CD14-positive monocyte (primary cell): ENCODE results near the gene IRS2. TPM values are rescaled to one million over a fixed set of nuclear protein-coding genes. Genes with fewer than 3 reads are reported as not detected.

Experiments
- DNase-seq, 3 donors: peaks; one replicate each; pipeline ENCODE4 v3.0.0-alpha.2; 2011 to 2022
- H2AFZ ChIP-seq: 2 replicates; pipeline ENCODE4 v1.6.0; 2012; ENCODE audit warnings: mild to moderate bottlenecking, low read depth, low read length, inconsistent platforms; ENCODE audit not compliant: insufficient read depth, poor library complexity, severe bottlenecking
- H3K27ac ChIP-seq, 2 donors: 1 replicate in 1 of 2; 2 replicates in 1 of 2; pipeline ENCODE4 v1.5.1; 2012 to 2013; ENCODE audit warnings: low read length in 2 of 2, control low read depth in 1 of 2, inconsistent platforms in 1 of 2, low read depth in 1 of 2, mild to moderate bottlenecking in 1 of 2
- H3K27me3 ChIP-seq, 2 donors: one replicate each; pipeline versions ENCODE4 v1.6.0 to v1.6.1; 2011 to 2013; ENCODE audit warnings: low read length in 2 of 2; ENCODE audit not compliant: control insufficient read depth in 2 of 2, insufficient read depth in 2 of 2
- H3K36me3 ChIP-seq, 2 donors: replicated peaks in 1 of 2; 1 replicate in 1 of 2; 2 replicates in 1 of 2; pipeline versions ENCODE4 v1.5.1 to v1.6.1; 2012 to 2013; ENCODE audit warnings: low read length in 2 of 2, control low read depth in 1 of 2, inconsistent platforms in 1 of 2, mild to moderate bottlenecking in 1 of 2; ENCODE audit not compliant: insufficient read depth in 2 of 2, control insufficient read depth in 1 of 2
- H3K4me1 ChIP-seq, 2 donors: 1 replicate in 1 of 2; 2 replicates in 1 of 2; pipeline versions ENCODE4 v1.5.1 to v1.6.1; 2012 to 2013; ENCODE audit warnings: low read length in 2 of 2, control low read depth in 1 of 2, inconsistent platforms in 1 of 2, mild to moderate bottlenecking in 1 of 2, moderate library complexity in 1 of 2; ENCODE audit not compliant: insufficient read depth in 2 of 2, control insufficient read depth in 1 of 2
- H3K4me2 ChIP-seq: replicated peaks from 2 replicates; pipeline ENCODE3; 2012; ENCODE audit warnings: low read length, moderate library complexity, mild to moderate bottlenecking; ENCODE audit not compliant: poor library complexity, severe bottlenecking; ENCODE audit errors: extremely low read depth
- H3K4me3 ChIP-seq, 3 experiments: fragments of 200-600 bp in 1 of 3; sonication (generic) in 1 of 3; replicated peaks in 1 of 3; 1 replicate in 2 of 3; 2 replicates in 1 of 3; pipeline ENCODE4 v1.5.1; 2011 to 2013; ENCODE audit warnings: low read length in 3 of 3, mild to moderate bottlenecking in 3 of 3, control low read depth in 2 of 3, low read depth in 2 of 3, inconsistent platforms in 1 of 3, moderate library complexity in 1 of 3
- H3K79me2 ChIP-seq: 2 replicates; pipeline ENCODE4 v1.6.0; 2012; ENCODE audit warnings: mild to moderate bottlenecking, control low read depth, inconsistent platforms, low read length, moderate library complexity; ENCODE audit not compliant: insufficient read depth
- H3K9ac ChIP-seq: 2 replicates; pipeline ENCODE4 v1.6.0; 2017; ENCODE audit warnings: low read length, mild to moderate bottlenecking; ENCODE audit not compliant: insufficient read depth, poor library complexity, severe bottlenecking
- H3K9me3 ChIP-seq, 2 donors: replicated peaks in 1 of 2; 1 replicate in 1 of 2; 2 replicates in 1 of 2; pipeline versions ENCODE4 v1.5.1 to v1.6.1; 2012 to 2013; ENCODE audit warnings: low read length in 2 of 2, control low read depth in 1 of 2; ENCODE audit not compliant: control insufficient read depth in 1 of 2, insufficient read depth in 1 of 2
- H4K20me1 ChIP-seq: 2 replicates; pipeline ENCODE4 v1.6.0; 2012; ENCODE audit warnings: mild to moderate bottlenecking, low read length, control low read depth, moderate library complexity; ENCODE audit not compliant: insufficient read depth
- H3K27ac Mint-ChIP-seq, 7 donors: one replicate each; pipeline ENCODE4 v1.8.0; 2020; ENCODE audit warnings: mild to moderate bottlenecking in 7 of 7, mixed read lengths in 7 of 7, moderate library complexity in 6 of 7, inconsistent platforms in 2 of 7
- H3K27me3 Mint-ChIP-seq, 3 donors: one replicate each; pipeline ENCODE4 v1.8.0; 2021 to 2022; ENCODE audit warnings: low read depth in 3 of 3, mild to moderate bottlenecking in 3 of 3, mixed read lengths in 3 of 3, moderate library complexity in 3 of 3, inconsistent platforms in 1 of 3
- H3K36me3 Mint-ChIP-seq, 2 donors: one replicate each; pipeline ENCODE4 v1.8.0; 2020; ENCODE audit warnings: mixed read lengths in 2 of 2, inconsistent platforms in 1 of 2, mild to moderate bottlenecking in 1 of 2
- H3K4me1 Mint-ChIP-seq: one replicate; pipeline ENCODE4 v1.8.0; 2020; ENCODE audit warnings: mild to moderate bottlenecking, mixed read lengths
- H3K4me3 Mint-ChIP-seq, 2 donors: one replicate each; pipeline ENCODE4 v1.8.0; 2020; ENCODE audit warnings: mild to moderate bottlenecking in 2 of 2, mixed read lengths in 2 of 2, moderate library complexity in 1 of 2
- H3K9me3 Mint-ChIP-seq, 7 donors: one replicate each; pipeline ENCODE4 v1.8.0; 2020 to 2022; ENCODE audit warnings: mixed read lengths in 7 of 7, mild to moderate bottlenecking in 6 of 7, moderate library complexity in 6 of 7, inconsistent platforms in 2 of 7
- WGBS: methylation state at CpG from one replicate; pipeline ENCODE4 v1.1.5; 2013; ENCODE audit warnings: missing lambda C conversion rate; ENCODE audit not compliant: insufficient coverage; 5-methylcytosine and 5-hydroxymethylcytosine counted together
- intact Hi-C, 2 donors: fragments of 100-400 bp; cut with micrococcal nuclease; formaldehyde crosslinking; loops; one replicate each; pipeline versions ENCODE4 v1.15.0 to v1.15.1; 2023
- polyA plus RNA-seq, 3 donors: library from polyadenylated mRNA; depleted of rRNA in 1 of 3; unstranded in 2 of 3; stranded (reverse) in 1 of 3; fragments of 300-500 nt in 2 of 3; fragments of >200 nt in 1 of 3; fragmentation: Illumina TruSeq in 2 of 3; gene quantifications; 1 replicate in 2 of 3; 2 replicates in 1 of 3; pipeline ENCODE4 v1.2.3, GENCODE V29; 2012 to 2021
- TF ChIP-seq, protein P1 (sequence below): fragments of 200-600 bp; IDR thresholded peaks from one replicate; pipeline ENCODE4 v1.8.0; 2022; ENCODE audit warnings: antibody characterized with exemption, mild to moderate bottlenecking

Gene IRS2
- polyA plus RNA-seq, 3 donors: 2.4 to 27.1 (median 3.5) TPM

DNA sequence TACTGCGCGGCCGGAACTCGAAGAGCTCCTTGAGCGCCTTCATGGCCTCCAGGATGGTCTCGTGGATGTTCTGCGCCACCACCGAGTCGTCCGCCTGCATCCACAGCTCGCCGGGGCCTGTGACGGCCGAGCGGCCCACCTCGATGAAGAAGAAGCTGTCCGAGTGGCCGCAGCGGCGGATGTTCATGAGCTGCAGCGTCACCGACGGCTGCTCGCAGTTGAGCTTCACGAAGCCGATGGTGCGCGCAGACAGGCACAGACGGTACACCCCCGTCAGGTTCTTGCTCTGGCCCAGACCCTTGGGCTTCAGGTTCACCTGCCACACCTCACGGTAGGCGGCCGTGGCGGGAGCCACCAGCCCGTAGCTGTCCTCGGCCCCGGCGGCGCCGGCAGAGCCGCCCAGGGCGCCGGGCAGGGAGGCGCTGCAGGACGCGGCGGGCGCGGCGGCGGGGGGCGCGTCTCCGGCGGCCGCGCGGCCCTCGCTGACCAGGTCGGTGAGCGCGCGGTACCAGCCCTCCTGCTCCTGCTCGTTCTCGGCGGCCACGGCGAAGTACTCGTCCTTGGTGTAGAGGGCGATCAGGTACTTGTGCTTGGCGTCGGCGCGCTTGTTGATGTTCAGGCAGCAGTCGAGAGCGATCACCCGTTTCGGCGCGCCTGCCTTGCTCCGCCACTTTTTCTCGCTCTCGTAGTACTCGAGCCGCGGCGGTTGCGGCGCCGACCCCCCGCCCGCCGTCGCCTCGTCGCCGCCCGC is 1.1 kb downstream of the IRS2 start:
- Mint-ChIP-seq H3K4me3 (peak overlapping the region; percentile 85 to 89), H3K36me3 (peaks cover 18 to 27% of the 10 kb centered on the region in 2 donors), H3K27ac (peak overlapping the region; percentile 33 to 84 (median 74)), H3K4me1 (peaks cover 41% of the 10 kb centered on the region), H3K9me3 (peaks cover 0 to 7% (median 3%) of the 10 kb centered on the region in 7 donors), H3K27me3 (no peaks in the 10 kb centered on the region)
- intact Hi-C loops: loop anchor here (5.0 to 10.0 kb wide), 4 partner anchors 71 to 621 kb away; no protein-coding TSS in a partner anchor
- Histone ChIP-seq H3K9me3 (peaks cover 0 to 3% of the 10 kb centered on the region in 2 donors), H4K20me1 (peaks cover 51% of the 10 kb centered on the region), H3K27ac (peak overlapping the region in 1 of 2 donors; percentile 78), H3K4me2 (peak overlapping the region; percentile 88), H3K4me1 (peaks cover 44 to 73% of the 10 kb centered on the region in 2 donors), H3K36me3 (peaks cover 16 to 34% of the 10 kb centered on the region in 2 donors), H3K79me2 (peaks cover 61% of the 10 kb centered on the region), H3K4me3 (peak overlapping the region; percentile 64 to 93 (median 73)), H3K9ac (peak overlapping the region; percentile 69), H2AFZ (peak overlapping the region; percentile 21), H3K27me3 (no peaks in the 10 kb centered on the region)
- 5% methylated on average over 92 of the region's 98 CpGs for WGBS
- DNase-seq: peak in 2 of 3 donors; percentile 30 to 35
- TF ChIP-seq, protein P1, sequence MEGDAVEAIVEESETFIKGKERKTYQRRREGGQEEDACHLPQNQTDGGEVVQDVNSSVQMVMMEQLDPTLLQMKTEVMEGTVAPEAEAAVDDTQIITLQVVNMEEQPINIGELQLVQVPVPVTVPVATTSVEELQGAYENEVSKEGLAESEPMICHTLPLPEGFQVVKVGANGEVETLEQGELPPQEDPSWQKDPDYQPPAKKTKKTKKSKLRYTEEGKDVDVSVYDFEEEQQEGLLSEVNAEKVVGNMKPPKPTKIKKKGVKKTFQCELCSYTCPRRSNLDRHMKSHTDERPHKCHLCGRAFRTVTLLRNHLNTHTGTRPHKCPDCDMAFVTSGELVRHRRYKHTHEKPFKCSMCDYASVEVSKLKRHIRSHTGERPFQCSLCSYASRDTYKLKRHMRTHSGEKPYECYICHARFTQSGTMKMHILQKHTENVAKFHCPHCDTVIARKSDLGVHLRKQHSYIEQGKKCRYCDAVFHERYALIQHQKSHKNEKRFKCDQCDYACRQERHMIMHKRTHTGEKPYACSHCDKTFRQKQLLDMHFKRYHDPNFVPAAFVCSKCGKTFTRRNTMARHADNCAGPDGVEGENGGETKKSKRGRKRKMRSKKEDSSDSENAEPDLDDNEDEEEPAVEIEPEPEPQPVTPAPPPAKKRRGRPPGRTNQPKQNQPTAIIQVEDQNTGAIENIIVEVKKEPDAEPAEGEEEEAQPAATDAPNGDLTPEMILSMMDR: no peak

GRCh38 chr13:109784590-109785140 is 1.7 kb downstream of the IRS2 start:
- Histone ChIP-seq H3K4me3 (peak overlapping the region; percentile 64 to 93 (median 73)), H3K9ac (peak overlapping the region; percentile 69), H3K27ac (peak overlapping the region in 1 of 2 donors; percentile 78), H3K27me3 (no peaks in the 10 kb centered on the region), H3K4me2 (peak overlapping the region; percentile 88), H2AFZ (peak overlapping the region; percentile 21), H3K36me3 (peaks cover 16 to 36% of the 10 kb centered on the region in 2 donors), H3K4me1 (peaks cover 50 to 73% of the 10 kb centered on the region in 2 donors), H3K79me2 (peaks cover 68% of the 10 kb centered on the region), H3K9me3 (peaks cover 0 to 3% of the 10 kb centered on the region in 2 donors), H4K20me1 (peaks cover 58% of the 10 kb centered on the region)
- TF ChIP-seq, protein P1: peak; percentile 67
- H3K36me3 Mint-ChIP-seq: peaks cover 24 to 27% of the 10 kb centered on the region in 2 donors
- peaks cover 0 to 7% (median 3%) of the 10 kb centered on the region in 7 donors for H3K9me3 Mint-ChIP-seq
- intact Hi-C loops: loop anchor here (5.0 to 10.0 kb wide), 5 partner anchors 62 to 620 kb away; no protein-coding TSS in a partner anchor
- H3K4me3 Mint-ChIP-seq: peak overlapping the region; percentile 85 to 89
- peak; percentile 46 to 74 (median 64) for DNase-seq
- no peaks in the 10 kb centered on the region for H3K27me3 Mint-ChIP-seq
- H3K27ac Mint-ChIP-seq: peak overlapping the region in 6 of 7 donors; percentile 53 to 84 (median 73)
- 10% methylated on average over 83 of the region's 83 CpGs for WGBS
- peaks cover 42% of the 10 kb centered on the region for H3K4me1 Mint-ChIP-seq
